Ammon's horn (tissue), 1 donor: Measurements from ENCODE around the gene RNF208.

Source experiments
- DNase-seq: peaks from one replicate; pipeline ENCODE4 v3.0.0-alpha.2; 2016; ENCODE audit warnings: low spot score

RNF208 gene

GRCh38 chr9:137191691-137192447, 30.2 kb downstream of the RNF208 start:
- peak; percentile 84 for DNase-seq

GRCh38 chr9:137191245-137191644, 30.8 kb downstream of the RNF208 start:
- DNase-seq = no peak

- DNase-seq = no peak
These were observed 31.7 kb downstream of the RNF208 start for GRCh38 chr9:137190315-137190856.

GRCh38 chr9:137189297-137190295, 32.4 kb downstream of the RNF208 start:
- no peak for DNase-seq

- peak; percentile 94 for DNase-seq
These were observed 33.3 kb downstream of the RNF208 start, which contains the start of the genes ANAPC2 and SSNA1 for GRCh38 chr9:137188490-137189296. ANAPC2 (minus strand) TSS chr9:137188560; CDS start chr9:137188532, 28 bp downstream. SSNA1 (plus strand) TSS chr9:137188676; CDS start chr9:137188727, 51 bp downstream.

GRCh38 chr9:137188086-137188489, 34.0 kb downstream of the RNF208 start:
- DNase-seq = no peak

GRCh38 chr9:137187386-137187785, 34.7 kb downstream of the RNF208 start:
- DNase-seq = no peak

- DNase-seq = no peak
These were observed 35.7 kb downstream of the RNF208 start for GRCh38 chr9:137186385-137186784.

- DNase-seq = no peak
These were observed 36.1 kb downstream of the RNF208 start for GRCh38 chr9:137185921-137186320.

GRCh38 chr9:137184881-137185660, 37.0 kb downstream of the RNF208 start:
- DNase-seq = no peak

- no peak for DNase-seq
These were observed 38.0 kb downstream of the RNF208 start for GRCh38 chr9:137183980-137184595.

GRCh38 chr9:137182836-137183235, 39.2 kb downstream of the RNF208 start:
- DNase-seq = no peak

GRCh38 chr9:137181680-137182079, 40.4 kb downstream of the RNF208 start:
- DNase-seq = no peak

GRCh38 chr9:137180491-137180890, 41.5 kb downstream of the RNF208 start:
- no peak for DNase-seq

- no peak for DNase-seq
These were observed 42.3 kb downstream of the RNF208 start for GRCh38 chr9:137179761-137180160.

- DNase-seq = no peak
These were observed 43.0 kb downstream of the RNF208 start for GRCh38 chr9:137178939-137179630.

GRCh38 chr9:137178201-137178938, 43.7 kb downstream of the RNF208 start:
- no peak for DNase-seq

GRCh38 chr9:137176302-137177182, 45.5 kb downstream of the RNF208 start:
- DNase-seq = no peak
